Posterior vena cava (tissue), 2 donors: ENCODE measurements around the gene HNF4A. TPM values are rescaled to one million over a fixed set of nuclear protein-coding genes. Genes with fewer than 3 reads are reported as not detected.

Source experiments
- DNase-seq: peaks from one replicate; pipeline ENCODE4 v3.0.0-alpha.2; 2020; ENCODE audit warnings: low spot score
- intact Hi-C, 2 donors: fragments of 100-400 bp; cut with DNase I; formaldehyde crosslinking; loops; one replicate each; pipeline versions ENCODE4 v1.14.1 to v1.14.2; 2022 to 2023
- total RNA-seq, 2 donors: library from RNA; stranded (reverse); fragmentation: NEBNext Ultra II Directional; extraction: Animal tissue kit (Norgen Biotek cat#: 25700); gene quantifications; one replicate each; pipeline ENCODE4 v1.2.1, GENCODE V29; 2021
- donor health status: DM: yes; HTN: yes; CAD: no.
- donor health status: DM: yes; HTN: yes; CAD: no.

The HNF4A gene
- total RNA-seq, 2 donors from 2014 or later, result not detected

DNA sequence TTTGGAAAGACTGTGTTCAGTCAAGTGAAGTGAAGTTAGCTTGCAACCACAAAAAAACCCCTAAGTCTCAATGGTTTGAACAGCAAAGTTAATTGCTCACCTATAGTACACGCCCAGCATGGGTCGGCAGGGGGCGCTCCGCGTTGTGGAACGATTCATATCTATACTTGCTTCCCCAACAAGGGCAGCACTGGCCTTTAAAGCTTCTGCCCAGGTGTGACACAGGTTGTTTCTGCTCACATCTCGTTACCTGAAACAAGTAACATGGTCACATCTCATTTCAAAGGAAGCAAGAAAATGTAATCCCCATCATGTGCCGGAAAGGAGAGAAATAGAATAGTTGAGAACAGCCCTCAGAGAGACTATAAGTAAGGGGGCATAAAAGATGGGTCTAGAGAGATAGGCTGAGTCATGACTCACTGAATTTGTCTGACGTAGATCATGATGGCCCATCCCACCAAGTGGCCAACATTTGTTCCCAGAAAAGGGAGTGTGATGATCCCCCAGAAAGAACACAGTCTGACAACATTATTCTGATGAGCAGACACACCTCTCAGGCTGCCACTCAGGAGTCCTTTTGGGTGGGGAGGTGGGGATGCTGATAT lies 29.0 kb downstream of the HNF4A start:
- DNase-seq, result peak; percentile 94
- intact Hi-C loops, result loop anchor here in 1 of 2 donors (10.0 kb wide), 1 partner anchor 240 kb away; no protein-coding TSS in a partner anchor

DNA sequence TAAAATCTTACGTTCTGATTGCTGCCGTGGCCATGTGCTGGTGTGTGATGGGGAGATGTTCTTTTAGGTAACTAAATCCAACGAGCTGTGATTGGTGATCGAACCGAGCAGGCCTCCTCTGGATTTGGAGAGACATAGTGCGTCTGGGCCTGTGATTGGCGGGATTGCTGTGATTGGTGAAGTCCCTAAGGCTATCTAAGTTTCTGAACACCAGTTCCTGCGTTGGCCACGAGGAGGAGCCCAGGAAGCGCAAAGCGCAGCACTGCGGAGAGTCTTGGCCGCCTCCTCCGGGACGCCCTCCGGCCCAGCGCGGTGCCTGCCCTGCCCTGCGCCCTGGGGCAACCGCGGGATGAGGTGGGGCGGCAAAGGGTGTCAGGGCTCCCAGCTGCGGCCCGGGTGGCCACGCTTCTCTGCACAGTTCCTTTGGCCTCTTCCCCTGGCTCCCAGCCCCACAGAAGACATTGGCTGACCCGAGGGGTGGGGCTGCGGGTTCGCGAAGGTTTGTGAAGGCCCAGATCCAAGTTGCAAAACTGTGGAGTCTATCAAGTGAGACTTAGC lies 33.0 kb downstream of the HNF4A start:
- intact Hi-C loops, result loop anchor here (2.0 to 10.0 kb wide), 2 partner anchors 222 to 236 kb away; no protein-coding TSS in a partner anchor
- peak; percentile 92 for DNase-seq

DNA sequence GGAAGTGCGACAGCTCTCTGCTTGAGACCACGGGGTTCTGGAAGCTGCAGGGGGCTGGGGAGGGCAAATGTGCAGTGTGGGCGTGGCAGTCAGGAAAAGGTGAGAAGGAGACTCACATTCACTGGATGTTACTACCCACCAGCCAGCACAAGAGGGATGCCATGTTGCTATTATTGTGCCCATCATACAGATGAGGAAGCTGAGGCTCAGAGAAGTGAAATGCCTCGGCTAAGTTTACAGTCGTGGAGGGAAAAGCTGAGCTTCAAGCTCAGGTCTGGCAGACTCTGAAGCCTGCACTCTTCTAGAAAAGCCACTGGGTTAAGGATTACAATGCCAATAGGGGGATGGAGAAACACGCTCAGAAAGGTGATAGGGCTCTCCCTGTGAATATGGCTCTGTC lies 34.4 kb downstream of the HNF4A start:
- intact Hi-C loops, result loop anchor here (2.0 to 10.0 kb wide), 2 partner anchors 221 to 235 kb away; no protein-coding TSS in a partner anchor
- no peak for DNase-seq

DNA sequence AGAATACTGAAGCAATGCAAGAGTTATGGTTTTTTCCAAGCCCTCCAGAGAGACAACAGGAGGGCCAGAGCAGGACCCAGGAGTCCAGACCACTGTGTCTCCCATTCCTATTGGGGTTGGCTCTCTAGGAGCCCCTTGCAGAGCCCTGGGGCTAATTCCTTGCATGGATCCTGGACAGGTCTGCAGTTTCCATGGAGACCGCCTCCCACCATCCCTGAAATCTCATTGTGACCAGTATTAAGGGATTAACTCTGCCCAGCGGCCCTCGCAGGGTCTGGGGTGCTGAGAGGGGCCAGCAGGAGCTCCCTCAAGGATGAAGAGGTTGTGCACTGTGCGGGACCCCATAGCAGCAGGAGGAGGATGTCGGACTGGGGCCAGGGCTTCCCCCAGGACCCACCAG lies 34.8 kb downstream of the HNF4A start:
- intact Hi-C loops, result no loop called here
- no peak for DNase-seq

DNA sequence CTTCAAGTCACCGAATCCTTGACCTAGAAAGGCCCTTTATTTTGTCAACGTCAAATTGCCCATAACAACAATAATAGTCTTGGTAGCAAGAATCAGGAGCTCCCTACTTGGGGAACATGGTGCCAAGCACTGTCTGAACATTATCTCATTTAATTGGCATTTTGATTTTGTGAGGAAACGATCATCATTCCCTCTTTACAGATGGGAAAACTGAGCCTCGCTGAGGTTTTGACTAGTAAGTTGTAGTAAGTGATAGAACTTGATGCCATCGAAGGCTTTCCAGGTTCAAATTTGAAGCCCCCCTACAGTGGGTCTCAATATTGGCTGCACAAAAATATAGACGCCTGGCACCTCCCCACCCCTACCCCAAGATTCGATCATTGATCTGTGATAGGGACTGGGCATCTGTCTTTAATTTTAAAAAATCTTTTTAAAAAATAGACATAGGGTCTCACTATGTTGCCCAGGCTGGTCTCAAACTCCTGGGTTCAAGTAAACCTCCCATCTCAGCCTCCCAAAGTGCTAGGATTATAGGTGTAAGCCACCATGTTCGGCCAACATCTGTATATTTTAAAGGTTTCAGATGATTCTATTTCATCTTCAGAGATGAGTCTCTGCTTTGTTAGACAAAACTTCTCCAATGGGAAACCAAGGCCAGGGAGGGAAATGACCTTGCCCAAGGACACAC lies 36.7 kb downstream of the HNF4A start:
- intact Hi-C loops, result no loop called here
- DNase-seq, result no peak

DNA sequence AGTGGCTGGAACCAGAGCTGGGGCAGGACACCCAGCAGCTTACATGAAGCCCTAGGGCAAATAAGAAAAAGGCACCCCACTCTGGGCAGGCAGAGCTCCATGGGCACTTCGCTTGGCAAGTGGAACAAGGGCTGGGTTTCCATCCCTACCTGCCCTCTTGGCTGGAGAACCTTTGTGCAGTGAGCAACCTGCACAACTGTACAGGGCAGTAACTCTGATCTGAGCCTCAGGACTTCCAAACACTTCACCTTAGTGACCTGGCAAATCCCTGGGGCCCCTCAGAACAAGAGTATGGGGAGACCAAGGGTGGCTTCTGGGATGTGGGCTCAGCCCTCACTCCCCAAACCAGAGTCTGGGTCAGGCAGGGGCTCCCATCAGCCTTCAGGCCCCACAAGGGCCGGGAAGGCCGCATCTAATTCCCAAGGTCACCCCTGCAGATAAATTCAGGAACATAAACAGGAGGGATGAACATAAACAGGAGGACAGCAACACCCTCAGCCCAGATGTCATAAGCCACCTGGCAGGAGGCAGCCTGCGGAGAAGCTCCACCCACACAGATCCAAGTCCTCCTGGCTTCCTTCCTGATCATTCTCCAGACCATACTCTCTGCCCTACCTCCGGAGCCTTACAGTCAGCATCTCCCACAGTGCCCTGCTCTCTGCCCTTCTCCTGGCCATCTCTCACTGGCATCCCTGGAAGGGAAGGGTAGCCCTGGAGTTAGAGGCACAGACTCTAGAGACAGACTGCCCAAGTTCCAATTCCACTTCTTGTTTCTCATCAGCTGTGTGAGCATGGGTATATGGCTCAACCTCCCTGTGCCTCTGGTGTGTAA lies 37.5 kb downstream of the HNF4A start:
- DNase-seq, result no peak
- intact Hi-C loops, result no loop called here

DNA sequence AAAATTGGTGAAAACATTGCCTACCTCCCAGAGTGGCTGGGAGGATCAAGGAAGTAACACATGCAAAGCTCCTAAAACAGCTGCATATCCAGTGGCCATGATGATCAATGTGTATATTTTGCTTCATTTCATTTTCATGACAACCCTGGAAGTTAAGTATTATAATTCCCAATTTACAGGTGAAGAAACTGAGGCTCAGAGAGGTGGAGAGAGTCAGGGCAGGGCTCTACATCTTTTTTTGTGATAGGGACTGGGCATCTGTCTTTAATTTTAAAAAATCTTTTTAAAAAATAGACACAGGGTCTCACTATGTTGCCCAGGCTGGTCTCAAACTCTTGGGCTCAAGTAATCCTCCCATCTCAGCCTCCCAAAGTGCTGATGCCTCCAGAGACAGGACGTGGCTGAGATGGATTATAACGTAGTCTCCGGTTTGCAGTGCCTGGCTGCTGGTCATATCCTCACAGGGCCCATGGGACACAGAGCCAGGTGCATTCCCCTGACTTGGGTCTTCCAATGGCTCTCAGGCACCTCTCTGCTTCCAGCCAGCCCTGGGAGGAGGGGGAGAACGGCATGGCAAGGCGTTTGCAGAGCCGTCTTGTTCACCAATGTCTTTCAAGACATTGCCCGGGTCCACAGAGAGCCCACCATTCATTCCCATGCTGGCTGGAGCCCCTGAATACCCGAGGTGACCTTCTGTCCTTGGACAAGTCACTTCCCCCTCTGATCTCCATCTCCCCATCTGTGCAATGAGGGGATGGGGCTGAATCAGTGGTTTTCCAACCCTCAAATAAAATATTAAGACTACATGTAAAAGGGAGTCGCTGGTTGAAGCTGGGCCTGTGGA lies 38.3 kb downstream of the HNF4A start:
- no peak for DNase-seq
- intact Hi-C loops, result no loop called here

DNA sequence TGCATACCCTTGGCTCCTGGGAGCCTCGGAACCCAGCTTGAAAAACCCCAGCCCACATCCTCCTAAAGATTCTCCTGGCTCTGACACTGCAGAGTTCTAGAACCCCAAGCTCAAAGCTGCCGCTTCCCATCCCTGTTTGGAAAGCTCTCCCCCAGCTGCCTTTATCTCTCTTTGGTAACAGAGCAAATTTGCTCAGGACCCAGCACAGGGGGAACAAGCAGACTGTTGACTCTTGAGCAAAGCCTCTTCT lies 38.9 kb downstream of the HNF4A start:
- no peak for DNase-seq
- intact Hi-C loops, result no loop called here

DNA sequence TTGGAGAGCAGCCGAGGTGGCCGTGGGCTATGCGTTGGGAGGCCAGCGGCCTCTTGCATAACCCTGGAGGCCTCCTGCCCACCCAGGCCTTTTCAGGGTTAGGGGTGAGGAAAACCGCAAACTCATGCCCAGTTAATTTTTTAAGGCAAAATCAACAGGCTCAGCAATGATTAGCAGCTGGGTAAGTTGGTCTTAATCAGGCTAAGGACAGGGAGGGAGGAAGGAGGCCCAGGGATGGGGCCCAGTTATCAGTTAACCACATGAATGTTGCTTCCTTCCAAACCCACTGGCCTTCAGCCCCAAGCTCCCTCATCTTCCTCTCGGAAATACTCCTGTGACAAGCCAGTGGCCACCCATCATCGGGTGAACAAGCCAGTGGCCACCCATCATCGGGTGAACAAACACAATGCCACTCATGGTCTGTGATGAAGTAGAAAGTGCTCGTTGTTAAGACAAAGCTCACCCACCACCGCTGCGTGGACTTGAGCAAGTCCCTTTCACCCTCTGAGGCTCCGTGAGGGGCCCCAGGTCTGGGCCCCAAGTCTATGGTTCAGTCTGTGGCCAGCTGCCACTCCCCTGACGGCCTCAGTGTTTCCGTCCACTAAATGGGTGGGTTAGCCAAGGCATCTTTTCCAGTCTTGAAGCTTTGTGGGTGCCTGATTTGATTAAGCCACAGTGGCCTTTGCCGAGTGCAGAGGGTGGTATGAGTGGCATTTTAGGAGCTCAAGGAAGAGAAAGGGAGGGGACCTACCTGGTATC lies 39.4 kb downstream of the HNF4A start:
- no peak for DNase-seq

DNA sequence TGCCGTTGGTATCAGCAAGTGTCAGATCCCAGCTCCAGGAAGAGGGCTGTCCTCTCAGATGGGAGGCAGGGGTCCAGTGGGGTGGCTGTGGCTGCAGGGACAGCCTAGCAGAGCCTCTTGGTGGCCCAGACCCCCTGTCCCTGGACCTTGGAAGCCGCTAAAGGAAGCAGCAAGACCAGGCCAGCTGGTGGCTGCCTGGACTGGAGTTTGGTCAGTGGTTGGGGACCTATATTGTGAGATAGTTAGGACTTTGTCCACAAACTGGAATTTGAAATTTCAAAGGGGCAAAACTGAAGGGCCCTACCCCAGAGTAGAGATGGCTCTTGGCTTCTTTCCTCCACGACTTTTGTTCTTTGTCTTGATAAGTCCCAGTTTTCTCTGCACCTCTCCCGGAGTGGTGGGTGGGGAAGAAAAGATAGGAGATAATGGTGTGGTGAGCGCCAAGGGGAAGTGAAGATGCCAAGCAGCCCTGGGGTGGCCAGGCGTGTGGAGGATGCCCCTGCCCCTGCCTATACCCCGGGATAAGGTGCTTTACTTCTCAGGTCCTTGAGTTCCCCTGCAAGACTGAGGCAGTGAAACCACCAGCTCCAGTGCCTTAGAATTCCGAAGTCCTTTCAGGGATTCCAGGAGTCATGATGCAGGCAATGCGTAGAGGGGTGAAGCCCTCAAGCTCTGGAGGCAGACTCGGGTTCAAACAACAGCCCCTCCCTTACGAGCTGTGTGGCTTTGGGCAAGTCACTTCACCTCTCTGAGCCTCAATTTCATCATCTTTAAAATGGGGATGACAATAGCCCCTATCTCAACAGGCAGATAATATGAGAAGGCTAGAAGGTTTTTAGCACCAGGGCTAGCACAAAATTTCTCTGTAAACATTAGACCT lies 40.2 kb downstream of the HNF4A start:
- intact Hi-C loops, result no loop called here
- peak; percentile 37 for DNase-seq

More for the DNA sequence above, 39.4 kb downstream of the HNF4A start:
- intact Hi-C loops, result no loop called here

DNA sequence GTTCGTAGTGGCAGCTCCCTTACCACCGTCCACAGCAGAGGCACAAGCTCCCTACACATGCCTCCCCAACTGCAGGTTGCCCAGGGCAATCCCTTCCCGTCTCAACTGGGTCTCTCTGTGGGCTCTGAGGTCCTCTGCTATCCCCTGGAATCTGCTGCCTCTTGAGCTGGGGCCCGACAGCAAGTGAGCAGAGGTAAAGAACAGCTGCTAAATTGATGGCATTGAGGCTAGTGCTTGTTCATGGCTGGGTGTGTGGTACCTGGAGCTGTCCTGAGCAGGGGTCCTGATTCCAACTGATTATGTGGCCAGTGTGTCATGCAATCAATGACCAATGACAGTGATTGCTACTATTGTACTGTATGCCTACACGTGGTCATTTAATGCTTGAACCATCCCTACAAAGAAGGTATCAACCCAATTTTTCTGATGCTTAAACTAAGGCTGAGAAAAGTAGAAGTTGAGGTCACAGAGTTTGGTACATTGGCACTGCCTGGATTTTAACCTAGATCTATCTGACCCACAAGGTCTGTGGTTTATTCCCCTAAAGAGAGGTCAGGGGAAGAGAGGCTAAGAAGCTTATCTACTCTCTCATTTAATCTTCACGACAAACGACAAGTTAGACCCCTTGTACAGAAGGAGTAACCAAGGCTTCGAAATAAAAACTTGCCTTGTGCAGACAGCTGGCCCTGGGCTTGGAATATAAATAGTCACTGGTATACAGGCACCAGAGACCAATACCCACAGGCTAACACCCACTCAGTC lies 41.1 kb downstream of the HNF4A start:
- intact Hi-C loops, result no loop called here
- peak; percentile 24 for DNase-seq

DNA sequence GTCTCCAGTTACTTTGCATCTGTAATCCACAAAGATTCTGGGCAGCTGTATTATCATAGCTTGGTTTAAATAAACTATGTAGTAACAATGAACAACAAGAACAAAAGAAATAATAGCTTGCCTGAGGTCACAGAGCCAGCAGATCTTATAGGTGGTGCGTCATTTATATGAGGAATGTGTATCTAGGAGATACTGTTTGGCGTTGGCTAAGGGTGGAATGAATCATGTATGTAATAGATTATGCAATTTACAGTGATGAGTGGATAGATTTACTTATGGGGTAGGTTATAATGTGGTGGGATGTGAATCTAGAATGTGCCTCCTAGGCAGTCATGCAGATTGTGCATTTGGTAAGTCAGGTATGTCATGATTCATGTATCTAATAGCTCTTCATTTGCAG lies 42.8 kb downstream of the HNF4A start:
- no peak for DNase-seq
- intact Hi-C loops, result no loop called here

DNA sequence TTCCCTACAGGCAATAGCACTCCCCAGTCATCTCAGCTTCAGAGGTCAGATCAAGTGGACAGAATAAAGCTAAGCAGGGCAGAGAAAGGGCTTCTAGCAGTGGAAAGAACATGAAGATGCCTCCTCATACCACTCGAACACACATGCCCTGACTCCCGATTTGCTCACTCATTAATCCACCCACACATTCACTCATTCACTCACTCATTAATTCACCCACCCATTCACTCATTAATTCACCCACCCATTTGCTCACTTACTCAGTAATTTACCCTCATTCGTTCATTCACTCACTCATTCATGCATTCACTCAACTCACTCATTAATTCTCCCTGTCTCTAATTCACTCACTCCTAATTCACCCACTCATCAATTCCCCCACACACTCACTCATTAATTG lies 43.9 kb downstream of the HNF4A start:
- intact Hi-C loops, result no loop called here

DNA sequence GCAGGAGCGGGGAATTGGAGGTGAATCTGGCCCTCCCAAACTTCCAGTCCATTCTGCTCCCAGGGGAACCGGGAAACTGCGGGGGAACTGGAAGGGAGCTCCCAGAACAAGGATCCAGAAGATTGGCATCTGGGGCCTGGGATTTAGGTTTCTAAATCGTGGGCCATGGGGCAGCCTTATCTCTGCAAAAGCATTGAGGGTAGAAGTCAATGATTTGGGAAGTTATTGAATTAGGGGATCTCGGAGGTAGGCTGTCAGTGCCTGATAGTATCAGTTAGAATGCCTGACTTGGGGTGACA lies 45.1 kb downstream of the HNF4A start:
- intact Hi-C loops, result no loop called here

More for the DNA sequence above, 43.9 kb downstream of the HNF4A start:
- DNase-seq, result no peak

DNA sequence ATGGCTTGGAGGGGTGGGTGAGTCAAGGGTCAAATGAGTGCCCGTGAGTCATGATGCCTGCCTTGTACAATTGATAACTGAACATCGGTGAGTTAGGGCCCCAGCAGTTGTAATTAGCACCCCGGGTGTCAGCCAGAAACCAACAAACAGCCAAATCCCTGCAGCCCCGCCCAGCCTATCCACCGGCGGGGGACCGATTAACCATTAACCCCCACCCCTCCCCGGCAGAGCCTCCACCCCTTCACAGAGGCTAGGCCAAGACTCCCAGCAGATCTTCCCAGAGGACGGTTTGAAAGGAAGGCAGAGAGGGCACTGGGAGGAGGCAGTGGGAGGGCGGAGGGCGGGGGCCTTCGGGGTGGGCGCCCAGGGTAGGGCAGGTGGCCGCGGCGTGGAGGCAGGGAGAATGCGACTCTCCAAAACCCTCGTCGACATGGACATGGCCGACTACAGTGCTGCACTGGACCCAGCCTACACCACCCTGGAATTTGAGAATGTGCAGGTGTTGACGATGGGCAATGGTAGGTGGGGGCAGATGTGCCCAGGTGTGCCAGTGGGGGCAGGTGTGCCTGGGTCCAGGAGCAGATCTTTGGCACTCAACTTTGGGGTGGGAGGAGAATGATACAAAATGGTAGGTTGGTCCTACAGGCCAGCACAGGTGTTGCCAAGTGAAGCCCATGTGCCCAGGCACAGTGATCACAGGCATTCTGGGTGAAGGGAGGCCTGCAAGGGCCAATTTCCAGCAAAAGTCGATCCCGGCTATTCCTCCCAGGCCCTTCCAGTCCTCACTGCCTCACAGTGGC lies 45.7 kb downstream of the HNF4A start:
- no peak for DNase-seq
- intact Hi-C loops, result no loop called here

More for the DNA sequence above, 45.1 kb downstream of the HNF4A start:
- no peak for DNase-seq

DNA sequence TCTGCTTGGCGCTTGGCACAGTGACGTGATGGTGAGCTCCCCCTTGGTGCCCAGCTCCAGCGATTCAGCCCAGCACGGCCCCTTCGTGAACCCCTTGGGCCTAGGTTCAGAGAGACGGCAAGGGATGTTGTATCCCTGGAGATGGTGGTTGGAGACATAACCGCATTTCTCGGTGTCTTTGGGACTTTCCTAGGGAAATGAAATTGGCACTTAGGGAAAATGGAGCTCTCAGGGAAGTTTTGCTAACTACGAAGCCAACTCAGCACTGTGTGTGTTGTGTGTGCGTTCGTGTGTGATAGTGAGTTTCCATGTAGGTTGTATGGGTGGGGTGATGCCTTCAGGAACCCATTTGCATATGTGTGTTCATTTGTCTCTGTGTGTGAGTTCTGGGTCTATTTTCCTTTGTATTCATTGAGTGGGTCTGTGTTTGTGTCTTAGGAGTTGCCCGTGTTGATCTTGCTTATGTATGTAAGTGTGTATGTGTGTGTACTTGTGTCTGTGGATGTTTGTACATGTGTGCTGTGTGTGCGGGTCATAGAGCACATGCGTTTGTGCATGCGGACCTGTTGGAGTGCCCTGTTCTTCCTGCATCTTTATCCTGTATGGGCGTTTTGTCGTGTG lies 46.4 kb downstream of the HNF4A start:
- DNase-seq, result no peak
- intact Hi-C loops, result no loop called here
